ENCODE data around the gene SUPT16H. TPM values are rescaled to one million over a fixed set of nuclear protein-coding genes. Genes with fewer than 3 reads are reported as not detected.

The SUPT16H gene
- total RNA-seq, 1 experiment from 2014 or later: 65.4 TPM

- H3K9me3 ChIP-seq (ENCODE audit: insufficient read depth, low read depth): no peaks in the 10 kb centered on the region
- no peaks in the 10 kb centered on the region for H3F3A ChIP-seq (ENCODE audit: insufficient read depth, low read depth)
- no peaks in the 10 kb centered on the region for H3K27me3 ChIP-seq (ENCODE audit: insufficient read depth, low read depth)
- POLR2A ChIA-PET (ENCODE audit: unreplicated experiment): no interaction called here
- H4K20me1 ChIP-seq (ENCODE audit: insufficient read depth): no peaks in the 10 kb centered on the region
- no peak overlapping the region for H3K4me2 ChIP-seq
- H3K4me1 ChIP-seq (replicated peaks; ENCODE audit: insufficient read depth): no peaks in the 10 kb centered on the region
- no TSS peak for BruUV-seq (replicated peaks)
- intact Hi-C loops (cut with micrococcal nuclease; ENCODE audit: unreplicated experiment): no loop called here
- CTCF ChIA-PET: no interaction called here
- H3K4me3 ChIP-seq: no peak overlapping the region
- TF ChIP-seq CTCF (conservative IDR thresholded peaks at IDR 0.05) (no peak), EZH2 (IDR thresholded peaks at IDR 0.05; ENCODE audit: low read depth) (no peak)
- H3K79me2 ChIP-seq (ENCODE audit: low read depth): no peaks in the 10 kb centered on the region; the same call in 1 of the 2 replicates
- H3K27ac ChIP-seq: no peak overlapping the region
- H3K9me2 ChIP-seq (ENCODE audit: insufficient read depth): no peaks in the 10 kb centered on the region
- peaks cover 19% of the 10 kb centered on the region for H3K36me3 ChIP-seq (ENCODE audit: low read depth)
- no peak overlapping the region for H2AFZ ChIP-seq
- DNase-seq: no peak
These were observed 42.9 kb upstream of the SUPT16H start for GRCh38 chr14:21426692-21427091.

GRCh38 chr14:21419528-21419927, 35.7 kb upstream of the SUPT16H start:
- 0 out of 2 replicates have a peak, but pooled peaks cover 5% of the 10 kb centered on the region for H3K36me3 ChIP-seq (ENCODE audit: low read depth)
- no TSS peak for BruUV-seq (replicated peaks)
- no peaks in the 10 kb centered on the region for H3K9me3 ChIP-seq (ENCODE audit: insufficient read depth, low read depth)
- no peaks in the 10 kb centered on the region for H3F3A ChIP-seq (ENCODE audit: insufficient read depth, low read depth)
- no peaks in the 10 kb centered on the region for H3K4me1 ChIP-seq (replicated peaks; ENCODE audit: insufficient read depth)
- CTCF ChIA-PET: no interaction called here
- no peak for DNase-seq
- H3K9me2 ChIP-seq (ENCODE audit: insufficient read depth): no peaks in the 10 kb centered on the region
- no peaks in the 10 kb centered on the region for H4K20me1 ChIP-seq (ENCODE audit: insufficient read depth)
- no peaks in the 10 kb centered on the region for H3K27me3 ChIP-seq (ENCODE audit: insufficient read depth, low read depth)
- no peak overlapping the region for H2AFZ ChIP-seq
- no peak overlapping the region for H3K4me3 ChIP-seq
- no peak for TF ChIP-seq CTCF (conservative IDR thresholded peaks at IDR 0.05)
- TF ChIP-seq EZH2 (IDR thresholded peaks at IDR 0.05; ENCODE audit: low read depth): no peak
- H3K4me2 ChIP-seq: no peak overlapping the region
- intact Hi-C loops (cut with micrococcal nuclease; ENCODE audit: unreplicated experiment): no loop called here
- H3K79me2 ChIP-seq (ENCODE audit: low read depth): no peaks in the 10 kb centered on the region
- H3K27ac ChIP-seq: no peak overlapping the region
- POLR2A ChIA-PET (ENCODE audit: unreplicated experiment): no interaction called here

GRCh38 chr14:21415329-21415728, 31.5 kb upstream of the SUPT16H start:
- H3K36me3 ChIP-seq (ENCODE audit: low read depth): 0 out of 2 replicates have a peak, but pooled peaks cover 10% of the 10 kb centered on the region
- no peak overlapping the region for H3K4me3 ChIP-seq
- no peak overlapping the region for H3K27ac ChIP-seq
- H3K79me2 ChIP-seq (ENCODE audit: low read depth): no peaks in the 10 kb centered on the region
- no peaks in the 10 kb centered on the region for H4K20me1 ChIP-seq (ENCODE audit: insufficient read depth)
- no TSS peak for BruUV-seq (replicated peaks)
- no peaks in the 10 kb centered on the region for H3K9me3 ChIP-seq (ENCODE audit: insufficient read depth, low read depth)
- TF ChIP-seq CTCF (conservative IDR thresholded peaks at IDR 0.05): no peak
- no peak for TF ChIP-seq EZH2 (IDR thresholded peaks at IDR 0.05; ENCODE audit: low read depth)
- no peak overlapping the region for H3K4me2 ChIP-seq
- H2AFZ ChIP-seq: no peak overlapping the region
- no peaks in the 10 kb centered on the region for H3K27me3 ChIP-seq (ENCODE audit: insufficient read depth, low read depth)
- intact Hi-C loops (cut with micrococcal nuclease; ENCODE audit: unreplicated experiment): no loop called here
- no peaks in the 10 kb centered on the region for H3F3A ChIP-seq (ENCODE audit: insufficient read depth, low read depth)
- no peak for DNase-seq
- CTCF ChIA-PET: no interaction called here
- H3K4me1 ChIP-seq (replicated peaks; ENCODE audit: insufficient read depth): no peaks in the 10 kb centered on the region
- POLR2A ChIA-PET (ENCODE audit: unreplicated experiment): no interaction called here
- H3K9me2 ChIP-seq (ENCODE audit: insufficient read depth): no peaks in the 10 kb centered on the region

All from PC-9 (cell line).